HK-2 (cell line): ENCODE results near the gene FGFBP3.

ENCODE experiments used
- DNase-seq: peaks from one replicate; pipeline ENCODE4 v3.0.0-alpha.2; 2018; ENCODE audit not compliant: unreplicated experiment

The FGFBP3 gene, protein sequence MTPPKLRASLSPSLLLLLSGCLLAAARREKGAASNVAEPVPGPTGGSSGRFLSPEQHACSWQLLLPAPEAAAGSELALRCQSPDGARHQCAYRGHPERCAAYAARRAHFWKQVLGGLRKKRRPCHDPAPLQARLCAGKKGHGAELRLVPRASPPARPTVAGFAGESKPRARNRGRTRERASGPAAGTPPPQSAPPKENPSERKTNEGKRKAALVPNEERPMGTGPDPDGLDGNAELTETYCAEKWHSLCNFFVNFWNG

GRCh38 chr10:91909117-91909677 is at the start of gene FGFBP3:
Gene FGFBP3, minus strand, starts transcription at chr10:91909486. Its CDS starts 517 bp downstream, at chr10:91908969.
- DNase-seq: peak; percentile 24

DNA sequence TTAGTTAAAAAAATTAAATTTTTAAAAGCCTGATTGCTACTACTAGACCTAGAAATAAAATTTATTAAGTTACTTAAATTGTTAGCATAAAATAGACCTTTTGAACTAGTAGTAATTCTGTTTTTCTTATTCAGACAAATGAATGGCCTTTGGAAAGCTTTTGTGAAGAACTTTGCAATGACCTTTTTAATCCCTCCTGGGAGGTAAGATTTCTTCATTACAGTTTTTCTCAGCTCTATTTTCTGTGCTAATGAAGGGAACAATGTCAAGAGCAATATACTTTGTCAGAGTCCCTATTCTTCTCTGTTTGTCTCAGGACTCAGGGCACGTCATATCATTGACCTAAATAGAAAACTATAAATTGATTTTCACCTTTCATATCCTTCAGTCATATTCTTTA is 47.8 kb upstream of the FGFBP3 start:
- DNase-seq: no peak

- no peak for DNase-seq
These were observed 45.8 kb upstream of the FGFBP3 start for GRCh38 chr10:91955114-91955513.

DNA sequence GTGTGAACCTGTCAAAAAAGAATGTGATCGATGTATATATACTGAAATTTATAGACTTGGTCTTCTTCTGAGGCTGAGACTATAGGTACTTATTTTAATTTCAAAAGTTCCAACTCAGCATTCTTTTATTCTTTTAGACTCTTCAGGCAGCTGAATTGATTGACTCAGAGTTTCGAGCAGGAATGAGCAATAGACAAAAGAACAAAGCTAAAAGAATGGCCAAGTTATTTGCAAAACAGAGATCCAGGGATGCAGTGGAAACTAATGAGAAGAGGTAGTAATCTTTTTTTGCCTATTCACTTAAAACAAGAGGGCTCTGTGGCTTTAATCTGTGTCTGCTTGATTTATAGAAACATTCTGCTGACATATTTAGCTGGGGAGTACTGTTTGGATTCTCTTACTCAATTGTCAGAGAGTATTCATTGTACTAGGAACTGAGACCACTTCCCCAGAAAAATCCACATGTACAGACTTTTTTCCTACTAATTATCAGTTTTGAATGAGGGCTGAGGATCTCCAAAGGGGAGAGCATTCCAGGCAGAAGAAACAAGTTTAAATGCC is 44.4 kb upstream of the FGFBP3 start:
- no peak for DNase-seq

GRCh38 chr10:91944880-91945630 is 35.8 kb upstream of the FGFBP3 start:
- DNase-seq: no peak

DNA sequence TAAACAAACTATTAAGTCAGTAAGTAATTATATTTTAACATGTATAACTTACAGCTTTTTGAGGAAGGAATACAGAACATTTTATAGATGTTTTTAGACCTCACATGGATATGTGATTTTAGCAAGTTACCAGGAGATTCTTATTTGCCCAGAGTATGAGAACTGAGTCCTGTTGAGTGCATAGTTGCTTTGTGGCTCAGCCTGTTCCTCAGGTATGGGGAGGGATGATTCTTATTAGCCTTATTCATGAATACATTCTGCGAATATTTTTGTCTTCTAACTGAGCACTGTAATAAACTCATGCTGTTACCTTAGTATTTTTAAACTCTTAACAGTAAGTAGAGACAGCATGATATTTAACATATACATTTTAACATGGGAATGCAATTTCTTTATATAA is 32.1 kb upstream of the FGFBP3 start:
- no peak for DNase-seq

DNA sequence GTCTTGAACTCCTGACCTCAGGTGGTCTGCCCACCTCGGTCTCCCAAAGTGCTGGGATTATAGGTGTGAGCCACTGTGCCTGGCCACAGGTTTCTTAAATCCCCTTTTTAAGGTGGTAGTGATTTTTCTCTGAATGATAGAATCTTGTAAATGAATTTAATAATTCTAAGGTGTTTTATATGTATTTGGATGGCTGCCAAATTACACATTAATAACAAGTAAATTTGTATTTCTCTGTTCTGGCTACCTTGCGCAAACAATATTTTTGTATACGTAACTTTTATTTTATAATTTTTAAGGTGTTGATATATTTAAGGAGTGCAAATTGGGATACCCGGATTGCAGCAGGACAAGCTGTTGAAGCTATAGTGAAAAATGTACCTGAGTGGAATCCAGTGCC is 30.4 kb upstream of the FGFBP3 start:
- DNase-seq: no peak

DNA sequence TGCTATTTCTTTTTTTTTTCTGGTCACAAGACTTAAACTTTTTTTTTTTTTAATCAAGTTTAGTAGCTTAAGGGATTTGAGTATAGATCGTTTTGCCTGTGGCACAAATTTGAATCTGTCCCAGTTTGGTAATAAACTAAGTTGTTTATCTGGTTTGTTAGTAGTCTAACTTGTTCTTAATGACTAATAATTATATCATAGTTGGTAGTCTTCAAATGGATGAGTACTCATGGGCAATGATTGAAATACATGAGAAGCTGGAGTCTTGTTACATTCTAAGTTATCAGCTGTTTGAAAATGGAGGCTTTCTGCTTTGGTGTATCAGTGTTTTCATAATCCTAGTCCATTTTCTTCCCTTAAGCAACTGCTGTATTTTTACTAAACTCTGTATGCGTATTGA is 26.6 kb upstream of the FGFBP3 start:
- no peak for DNase-seq

- no peak for DNase-seq
These were observed 23.5 kb upstream of the FGFBP3 start for GRCh38 chr10:91932737-91933136.

DNA sequence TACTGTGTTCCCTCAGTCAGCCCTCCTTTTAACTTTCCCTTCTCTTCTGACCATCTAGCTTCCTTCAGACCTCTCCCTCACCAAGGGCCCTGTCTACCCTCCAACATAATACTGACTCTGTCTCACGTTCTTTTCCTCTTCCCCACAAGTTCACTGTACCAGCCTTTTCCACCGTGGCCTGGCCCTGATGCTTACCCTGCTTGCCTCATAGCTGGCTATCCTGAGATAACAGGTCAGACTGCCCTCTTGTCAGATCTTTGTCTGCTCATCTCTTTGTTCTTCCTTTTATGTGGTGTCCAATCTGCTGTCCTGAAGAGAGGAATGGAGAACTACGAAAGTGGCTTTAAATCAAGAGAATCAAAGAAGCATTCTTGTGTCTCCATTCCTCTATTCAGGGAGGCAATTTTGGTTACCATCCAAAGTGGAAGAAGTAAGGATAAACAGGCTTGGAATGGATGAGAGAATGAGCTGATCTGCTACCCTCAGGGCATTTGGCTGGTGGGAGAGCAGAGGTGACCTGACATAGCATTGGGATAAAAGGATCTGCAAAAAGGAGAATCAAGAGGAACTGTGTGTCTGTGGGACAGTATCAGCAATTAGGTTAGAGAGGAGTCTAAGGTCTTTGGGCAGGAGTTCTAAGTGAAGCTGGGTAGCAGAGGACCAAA is 22.4 kb upstream of the FGFBP3 start:
- no peak for DNase-seq

GRCh38 chr10:91930939-91931338 is 21.7 kb upstream of the FGFBP3 start:
- no peak for DNase-seq

GRCh38 chr10:91925022-91925320 is 15.7 kb upstream of the FGFBP3 start:
- no peak for DNase-seq

DNA sequence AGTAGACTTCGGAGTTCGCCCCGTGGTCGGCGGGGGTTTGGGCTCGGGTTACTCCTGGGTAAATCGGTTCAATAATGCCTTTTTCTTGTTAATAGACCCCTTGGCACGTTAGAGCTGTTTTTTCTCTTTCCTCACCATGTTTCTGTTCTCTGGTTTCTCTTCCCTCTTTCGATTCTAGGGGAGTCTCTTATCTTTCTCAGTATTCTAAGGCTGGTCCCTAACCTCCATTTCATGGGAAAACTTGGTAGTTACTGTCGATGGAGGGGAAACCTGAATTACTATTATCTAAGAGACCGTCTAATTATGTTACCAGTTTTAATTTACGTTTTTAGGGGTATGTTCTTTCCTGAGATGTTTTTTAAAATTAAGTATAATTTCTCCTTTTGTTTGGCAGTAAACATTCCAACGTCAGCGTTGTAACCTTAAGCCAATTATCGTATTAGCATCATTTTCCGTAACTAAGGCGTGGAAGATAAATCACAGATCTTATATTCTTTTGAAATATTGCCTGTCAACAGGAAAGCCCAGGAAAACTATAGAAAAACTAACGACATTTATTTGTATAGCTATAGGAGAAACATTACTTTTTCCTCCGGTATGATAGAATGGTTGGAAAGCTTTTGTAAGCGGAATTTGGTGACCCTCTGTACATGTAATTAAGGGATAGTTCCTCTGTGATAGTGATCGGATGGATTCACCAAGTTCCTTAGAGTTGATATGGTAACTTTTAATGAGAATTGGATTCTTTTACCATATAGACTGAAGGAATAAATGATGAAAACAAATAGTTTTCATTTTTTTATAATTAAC is 15.1 kb upstream of the FGFBP3 start:
- DNase-seq: no peak

- peak; percentile 94 for DNase-seq
These were observed 14.3 kb upstream of the FGFBP3 start, which contains the start of gene BTAF1 for GRCh38 chr10:91923371-91924211. Gene BTAF1, plus strand, starts transcription at chr10:91923770. Its CDS starts 307 bp downstream, at chr10:91924077.

DNA sequence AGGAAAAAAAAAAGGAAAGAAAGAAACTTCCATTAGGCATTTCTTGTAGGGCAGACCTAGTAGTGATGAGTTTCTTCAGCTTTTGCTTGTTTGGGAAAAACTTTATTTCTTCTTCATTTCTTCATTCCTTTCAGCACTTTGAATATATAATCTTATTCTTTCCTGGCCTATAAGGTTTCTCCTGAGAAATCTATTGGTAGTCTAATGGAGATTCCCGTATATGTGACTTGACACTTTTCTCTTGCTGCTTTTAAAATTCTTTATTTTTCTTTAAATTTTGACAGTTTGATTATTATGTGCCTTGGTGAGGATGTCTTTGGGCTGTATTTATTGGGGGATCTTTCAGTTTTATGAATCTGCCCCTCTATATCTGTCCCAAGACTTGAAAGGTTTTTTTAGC is 10.4 kb upstream of the FGFBP3 start:
- DNase-seq: no peak

- DNase-seq: no peak
These were observed 1.2 kb upstream of the FGFBP3 start for GRCh38 chr10:91910467-91910866.

DNA sequence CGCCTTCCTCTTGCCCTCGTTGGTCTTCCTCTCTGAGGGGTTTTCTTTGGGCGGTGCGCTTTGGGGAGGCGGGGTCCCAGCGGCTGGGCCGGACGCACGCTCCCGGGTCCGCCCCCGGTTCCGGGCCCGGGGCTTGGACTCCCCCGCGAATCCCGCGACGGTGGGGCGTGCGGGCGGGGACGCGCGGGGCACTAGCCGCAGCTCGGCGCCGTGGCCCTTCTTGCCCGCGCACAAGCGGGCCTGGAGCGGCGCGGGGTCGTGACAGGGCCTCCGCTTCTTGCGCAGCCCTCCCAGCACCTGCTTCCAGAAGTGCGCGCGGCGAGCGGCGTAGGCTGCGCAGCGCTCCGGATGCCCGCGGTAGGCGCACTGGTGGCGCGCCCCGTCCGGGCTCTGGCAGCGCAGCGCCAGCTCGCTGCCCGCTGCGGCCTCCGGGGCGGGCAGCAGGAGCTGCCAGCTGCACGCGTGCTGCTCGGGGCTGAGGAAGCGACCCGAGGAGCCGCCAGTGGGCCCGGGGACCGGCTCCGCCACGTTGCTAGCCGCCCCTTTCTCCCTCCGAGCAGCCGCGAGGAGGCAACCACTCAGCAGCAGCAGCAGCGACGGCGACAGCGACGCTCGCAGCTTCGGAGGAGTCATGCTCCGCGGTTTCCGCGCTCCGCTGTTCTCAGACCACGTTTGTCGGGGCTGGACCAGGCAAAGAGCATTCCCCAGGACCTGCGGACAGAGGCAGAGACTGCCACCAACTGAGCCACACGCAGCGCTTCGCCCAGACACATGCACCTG is 759 bp downstream of the FGFBP3 start:
- peak; percentile 78 for DNase-seq

GRCh38 chr10:91907914-91908336 is 1.4 kb downstream of the FGFBP3 start:
- DNase-seq: no peak

DNA sequence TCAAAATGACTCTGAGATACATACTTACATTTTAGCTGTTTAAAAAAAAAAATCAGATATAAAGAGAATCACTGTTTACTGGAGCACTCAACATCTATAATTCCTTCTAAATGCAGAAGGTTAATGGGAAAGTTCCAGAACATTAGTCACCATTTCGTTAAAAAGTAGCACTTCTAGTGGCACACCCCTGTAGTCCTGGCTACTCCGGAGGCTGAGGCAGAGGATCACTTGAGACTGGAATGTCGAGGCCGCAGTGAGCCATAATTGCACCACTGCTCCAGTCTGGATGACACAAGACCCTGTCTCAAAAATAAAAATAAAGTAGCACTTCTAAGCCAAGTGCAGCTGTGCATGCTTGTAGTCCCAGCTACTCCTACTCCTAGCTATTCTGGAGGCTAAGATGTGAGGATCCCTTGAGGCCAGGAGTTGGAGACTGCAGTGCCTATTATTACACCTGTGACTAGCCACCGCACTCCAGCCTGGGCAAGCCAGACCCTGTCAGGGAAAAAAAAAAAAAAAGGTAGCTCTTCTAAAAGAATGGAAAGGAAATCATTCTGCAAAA is 2.2 kb downstream of the FGFBP3 start:
- DNase-seq: no peak
